Fibroblast of villous mesenchyme (primary cell): Measurements from ENCODE around the gene NDUFAF8. TPM values are rescaled to one million over a fixed set of nuclear protein-coding genes. Genes with fewer than 3 reads are reported as not detected.

Experiments
- DNase-seq: peaks from one replicate; pipeline ENCODE4 v3.0.0-alpha.2; 2010; ENCODE audit warnings: low read depth
- H3K4me3 ChIP-seq: 2 replicates; pipeline ENCODE4 v1.5.1; 2011; ENCODE audit warnings: low read depth, mild to moderate bottlenecking, low read length
- CTCF ChIP-seq: IDR thresholded peaks from 2 replicates; pipeline ENCODE4 v1.5.1; 2012; ENCODE audit warnings: low read depth, mild to moderate bottlenecking, low read length; ENCODE audit not compliant: insufficient read depth
- total RNA-seq: library from RNA; depleted of rRNA; stranded (reverse); fragments of >200 nt; gene quantifications from 2 replicates; pipeline ENCODE4 v1.2.3, GENCODE V29; 2012

The NDUFAF8 gene
- total RNA-seq, 1 donor, result 31.5 TPM

GRCh38 chr17:81235822-81236740 lies 3.0 kb upstream of the NDUFAF8 start:
- DNase-seq, result no peak
- TF ChIP-seq CTCF, result no peak
- H3K4me3 ChIP-seq, result no peak overlapping the region

- H3K4me3 ChIP-seq, result no peak overlapping the region
- DNase-seq, result no peak
- TF ChIP-seq CTCF, result no peak
These were observed 2.3 kb upstream of the NDUFAF8 start for GRCh38 chr17:81236784-81237183.

GRCh38 chr17:81237591-81238489 lies 1.3 kb upstream of the NDUFAF8 start:
- no peak for DNase-seq
- no peak for TF ChIP-seq CTCF
- H3K4me3 ChIP-seq, result peak overlapping the region; percentile 86

- peak overlapping the region; percentile 86 for H3K4me3 ChIP-seq
- TF ChIP-seq CTCF, result no peak
- no peak for DNase-seq
These were observed 666 bp upstream of the NDUFAF8 start for GRCh38 chr17:81238490-81238814.

- TF ChIP-seq CTCF, result no peak
- DNase-seq, result no peak
- peak overlapping the region; percentile 72 for H3K4me3 ChIP-seq
These were observed 817 bp downstream of the NDUFAF8 start for GRCh38 chr17:81239714-81240555.

GRCh38 chr17:81240761-81241160 lies 1.6 kb downstream of the NDUFAF8 start:
- TF ChIP-seq CTCF, result no peak
- DNase-seq, result no peak
- H3K4me3 ChIP-seq, result no peak overlapping the region
